Loucy (cell line): ENCODE measurements around the gene PDZRN3.

Experiments
- H2AFZ ChIP-seq: fragments of 200-600 bp; sonication (generic); 2 replicates; pipeline ENCODE4 v1.6.0; 2016; ENCODE audit warnings: antibody characterized with exemption, mild to moderate bottlenecking, low read length, moderate library complexity
- H3F3A ChIP-seq: fragments of 200-600 bp; 2 replicates; pipeline ENCODE4 v1.6.0; 2016; ENCODE audit warnings: antibody characterized with exemption, low read depth, mild to moderate bottlenecking
- H3K27me3 ChIP-seq: fragments of 200-600 bp; sonication (generic); 2 replicates; pipeline ENCODE4 v1.6.1; 2014; ENCODE audit warnings: low read length, mild to moderate bottlenecking; ENCODE audit not compliant: insufficient read depth, poor library complexity, severe bottlenecking
- H3K36me3 ChIP-seq: fragments of 200-600 bp; sonication (generic); 2 replicates; pipeline ENCODE4 v1.6.1; 2016; ENCODE audit warnings: low read length; ENCODE audit not compliant: insufficient read depth
- H3K4me1 ChIP-seq: fragments of 200-600 bp; sonication (generic); 2 replicates; pipeline ENCODE4 v1.5.1; 2014; ENCODE audit warnings: low read length, mild to moderate bottlenecking; ENCODE audit not compliant: insufficient read depth, poor library complexity, severe bottlenecking
- H3K4me2 ChIP-seq: fragments of 200-600 bp; sonication (generic); 2 replicates; pipeline ENCODE4 v1.6.0; 2014; ENCODE audit warnings: antibody characterized with exemption, low read length, low read depth, mild to moderate bottlenecking; ENCODE audit not compliant: poor library complexity, severe bottlenecking
- H3K4me3 ChIP-seq: fragments of 200-600 bp; sonication (generic); 2 replicates; pipeline ENCODE4 v1.5.1; 2014; ENCODE audit warnings: low read length, mild to moderate bottlenecking, mixed read lengths; ENCODE audit not compliant: poor library complexity, severe bottlenecking
- H3K79me2 ChIP-seq: fragments of 200-600 bp; sonication (generic); 2 replicates; pipeline ENCODE4 v1.6.1; 2014; ENCODE audit warnings: low read length; ENCODE audit not compliant: insufficient read depth
- H3K9ac ChIP-seq: fragments of 200-600 bp; sonication (generic); 2 replicates; pipeline ENCODE4 v1.6.0; 2014; ENCODE audit warnings: mild to moderate bottlenecking, low read depth, low read length, moderate library complexity; ENCODE audit not compliant: poor library complexity, severe bottlenecking
- H3K9me2 ChIP-seq: fragments of 200-600 bp; sonication (generic); replicated peaks from 2 replicates; pipeline ENCODE4 v1.6.1; 2016; ENCODE audit warnings: low read depth, low read length, mixed read lengths
- H3K9me3 ChIP-seq: fragments of 200-600 bp; sonication (generic); 2 replicates; pipeline ENCODE4 v1.6.1; 2014; ENCODE audit warnings: mild to moderate bottlenecking, antibody characterized with exemption, low read length, low read depth; ENCODE audit not compliant: insufficient read depth
- H4K20me1 ChIP-seq: fragments of 200-600 bp; sonication (generic); 2 replicates; pipeline ENCODE4 v1.6.0; 2014; ENCODE audit warnings: antibody characterized with exemption, low read length, mild to moderate bottlenecking; ENCODE audit not compliant: insufficient read depth, poor library complexity, severe bottlenecking
- CTCF ChIP-seq: fragments of 200-600 bp; sonication (generic); conservative IDR thresholded peaks from 2 replicates; pipeline ENCODE4 v1.5.1; 2014; ENCODE audit warnings: mild to moderate bottlenecking, antibody characterized with exemption, low read length
- EZH2phosphoT487 ChIP-seq: fragments of 200-600 bp; IDR thresholded peaks from 2 replicates; pipeline ENCODE4 v1.6.1; 2018; ENCODE audit warnings: antibody characterized with exemption, mild to moderate bottlenecking, moderate library complexity, borderline replicate concordance

Gene PDZRN3

DNA sequence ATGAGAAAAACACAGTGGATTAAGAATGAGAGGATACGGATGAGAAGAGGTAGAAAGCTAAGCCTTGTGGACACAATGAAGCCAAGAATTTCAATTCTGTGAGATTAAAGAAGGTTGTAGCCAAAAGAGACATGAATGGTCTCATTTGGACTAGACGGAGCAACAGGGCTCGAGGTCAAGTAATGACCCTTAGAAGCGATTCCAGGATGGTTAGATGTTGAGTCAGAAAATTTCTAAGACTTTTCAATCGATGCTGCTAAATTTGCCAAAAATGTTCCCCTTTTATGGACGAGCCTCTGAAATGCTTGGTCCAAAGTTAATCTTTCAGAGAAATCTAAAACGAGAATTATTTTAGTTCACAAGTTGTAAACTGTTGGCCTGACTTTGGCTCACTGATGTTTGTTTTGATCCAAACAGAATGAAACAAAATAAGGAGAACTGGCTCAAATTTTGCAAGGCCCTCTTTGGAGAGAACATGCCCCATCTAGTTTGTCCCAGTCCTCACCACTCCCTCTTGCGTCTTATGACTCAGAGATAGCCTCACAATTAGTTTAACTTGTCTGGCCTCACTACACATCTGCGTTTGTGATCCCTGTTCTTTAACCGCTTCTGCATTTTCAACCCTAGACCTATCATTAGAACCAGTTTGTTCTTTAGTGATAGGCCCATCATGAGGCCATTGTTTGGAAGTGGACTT, 235.5 kb downstream of the PDZRN3 start:
- H3K9me2 ChIP-seq: no peaks in the 10 kb centered on the region
- no peaks in the 10 kb centered on the region for H3K9me3 ChIP-seq
- no peak for TF ChIP-seq CTCF
- TF ChIP-seq EZH2phosphoT487: no peak
- H3K36me3 ChIP-seq: no peaks in the 10 kb centered on the region
- peaks cover 16% of the 10 kb centered on the region for H3K4me1 ChIP-seq
- no peaks in the 10 kb centered on the region for H4K20me1 ChIP-seq
- H2AFZ ChIP-seq: no peak overlapping the region
- no peak overlapping the region for H3K4me2 ChIP-seq
- no peaks in the 10 kb centered on the region for H3F3A ChIP-seq
- no peaks in the 10 kb centered on the region for H3K27me3 ChIP-seq
- H3K4me3 ChIP-seq: no peak overlapping the region
- no peaks in the 10 kb centered on the region; the same call in 1 of the 2 replicates for H3K79me2 ChIP-seq
- H3K9ac ChIP-seq: no peak overlapping the region

- Histone ChIP-seq H3K36me3 (no peaks in the 10 kb centered on the region), H3K4me3 (no peak overlapping the region), H2AFZ (no peak overlapping the region), H3K79me2 (no peaks in the 10 kb centered on the region; the same call in 1 of the 2 replicates), H3K9me3 (no peaks in the 10 kb centered on the region), H3K9me2 (no peaks in the 10 kb centered on the region), H3F3A (peaks cover 5% of the 10 kb centered on the region; the same call in 1 of the 2 replicates), H3K4me2 (no peak overlapping the region), H3K4me1 (peaks cover 37% of the 10 kb centered on the region), H4K20me1 (no peaks in the 10 kb centered on the region), H3K27me3 (no peaks in the 10 kb centered on the region), H3K9ac (no peak overlapping the region)
- TF ChIP-seq CTCF (no peak), EZH2phosphoT487 (no peak)
These were observed 239.2 kb downstream of the PDZRN3 start for GRCh38 chr3:73385568-73385967.

DNA sequence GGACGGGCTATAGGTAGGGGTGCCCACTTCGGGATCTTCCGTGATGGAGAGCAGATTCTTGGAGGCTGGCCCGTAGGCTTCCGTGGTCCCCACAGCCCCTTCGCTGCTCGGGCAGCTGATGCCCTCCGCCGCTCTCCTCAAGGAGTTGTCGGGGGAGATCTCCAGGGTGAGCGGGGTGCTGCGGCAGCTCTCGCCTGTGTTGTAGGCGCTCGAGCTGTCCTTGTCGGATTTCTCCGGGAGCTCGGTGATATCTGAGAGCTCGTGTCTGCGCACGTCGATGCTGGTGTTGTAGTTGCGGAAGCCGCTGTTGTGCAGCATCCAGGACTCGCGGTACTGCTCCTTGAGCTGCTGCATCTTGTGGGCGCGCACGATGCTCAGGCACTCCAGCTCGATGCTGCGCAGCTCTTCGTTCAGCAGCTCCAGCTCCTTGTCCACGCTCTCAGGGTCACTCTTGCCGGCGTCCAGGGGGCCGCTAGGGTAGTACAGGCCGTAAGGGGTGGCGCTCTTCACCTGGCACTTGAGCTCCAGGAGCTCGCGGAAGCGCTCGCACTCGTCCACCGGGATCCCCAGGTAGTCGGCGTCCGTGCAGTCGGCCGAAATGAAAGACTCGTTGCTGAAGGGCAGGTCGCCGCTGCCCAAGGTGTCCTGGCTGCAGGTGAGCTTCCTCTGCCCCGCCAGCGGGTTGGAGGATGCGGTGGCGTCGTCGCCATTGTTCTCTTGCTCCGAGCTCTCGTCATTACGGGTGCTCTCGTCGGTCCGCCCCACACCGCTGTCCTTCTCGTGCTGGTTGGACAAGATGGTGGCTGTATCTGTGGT, 240.4 kb downstream of the PDZRN3 start:
- Histone ChIP-seq H3K27me3 (no peaks in the 10 kb centered on the region), H3K4me1 (peaks cover 46% of the 10 kb centered on the region), H3K36me3 (no peaks in the 10 kb centered on the region), H3K9me3 (no peaks in the 10 kb centered on the region), H4K20me1 (no peaks in the 10 kb centered on the region), H3K4me3 (no peak overlapping the region), H2AFZ (no peak overlapping the region), H3K79me2 (no peaks in the 10 kb centered on the region; the same call in 1 of the 2 replicates), H3K9ac (peak overlapping the region; percentile 72), H3K9me2 (no peaks in the 10 kb centered on the region), H3K4me2 (no peak overlapping the region), H3F3A (peaks cover 5% of the 10 kb centered on the region; the same call in 1 of the 2 replicates)
- TF ChIP-seq EZH2phosphoT487 (no peak), CTCF (no peak)
